ENCODE results near the gene OTOP2.

The OTOP2 gene

GRCh38 chr17:74946641-74947040, 22.6 kb downstream of the OTOP2 start:
- DNase-seq (ENCODE audit: low read depth in 2 of 2): no peak
- no peak overlapping the region for H3K4me3 ChIP-seq (replicated peaks in 1 of 2; ENCODE audit: low read depth in 2 of 2, low read length in 2 of 2)
- no peak for TF ChIP-seq CTCF (IDR thresholded peaks at IDR 0.05; ENCODE audit: low read depth, low read length)

GRCh38 chr17:74947041-74947754, 23.1 kb downstream of the OTOP2 start:
- no peak overlapping the region for H3K4me3 ChIP-seq (replicated peaks in 1 of 2; ENCODE audit: low read depth in 2 of 2, low read length in 2 of 2)
- TF ChIP-seq CTCF (IDR thresholded peaks at IDR 0.05; ENCODE audit: low read depth, low read length): no peak
- no peak for DNase-seq (ENCODE audit: low read depth in 2 of 2)

- H3K4me3 ChIP-seq (replicated peaks in 1 of 2; ENCODE audit: low read depth in 2 of 2, low read length in 2 of 2): no peak overlapping the region
- DNase-seq (ENCODE audit: low read depth in 2 of 2): no peak
- TF ChIP-seq CTCF (IDR thresholded peaks at IDR 0.05; ENCODE audit: low read depth, low read length): no peak
Measured at GRCh38 chr17:74949455-74950115, 25.5 kb downstream of the OTOP2 start.

- no peak for DNase-seq (ENCODE audit: low read depth in 2 of 2)
- H3K4me3 ChIP-seq (replicated peaks in 1 of 2; ENCODE audit: low read depth in 2 of 2, low read length in 2 of 2): no peak overlapping the region
- TF ChIP-seq CTCF (IDR thresholded peaks at IDR 0.05; ENCODE audit: low read depth, low read length): no peak
Measured at GRCh38 chr17:74950207-74950606, 26.1 kb downstream of the OTOP2 start.

GRCh38 chr17:74951065-74951464, 27.0 kb downstream of the OTOP2 start:
- no peak for DNase-seq (ENCODE audit: low read depth in 2 of 2)
- H3K4me3 ChIP-seq (replicated peaks in 1 of 2; ENCODE audit: low read depth in 2 of 2, low read length in 2 of 2): no peak overlapping the region
- TF ChIP-seq CTCF (IDR thresholded peaks at IDR 0.05; ENCODE audit: low read depth, low read length): no peak

GRCh38 chr17:74951680-74952421, 27.8 kb downstream of the OTOP2 start:
- no peak for TF ChIP-seq CTCF (IDR thresholded peaks at IDR 0.05; ENCODE audit: low read depth, low read length)
- H3K4me3 ChIP-seq (replicated peaks in 1 of 2; ENCODE audit: low read depth in 2 of 2, low read length in 2 of 2): no peak overlapping the region

More at GRCh38 chr17:74951680-74952421, 27.8 kb downstream of the OTOP2 start:
- DNase-seq (ENCODE audit: low read depth in 2 of 2): no peak
